ENCODE measurements around the gene STK32B.

DNA sequence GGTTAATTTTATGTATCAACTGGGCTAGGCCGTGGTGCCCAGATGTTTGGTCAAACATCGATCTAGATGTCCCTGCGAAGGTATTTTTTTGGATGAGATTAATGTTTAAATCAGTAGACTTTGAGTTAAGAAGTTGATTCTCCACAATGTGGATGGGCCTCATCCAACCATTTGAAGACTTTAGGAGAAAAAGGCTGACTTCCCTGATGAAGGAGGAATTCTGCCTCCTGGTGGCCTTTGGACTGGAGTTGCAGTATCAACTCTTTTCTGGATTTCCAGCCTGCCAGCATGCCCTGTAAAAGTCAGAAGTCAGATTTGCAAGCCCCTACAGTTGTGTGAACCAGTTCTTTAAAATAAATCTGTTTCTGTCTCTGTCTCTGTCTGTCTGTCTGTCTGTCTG, 91.4 kb downstream of the STK32B start:
- TF ChIP-seq, protein P1, sequence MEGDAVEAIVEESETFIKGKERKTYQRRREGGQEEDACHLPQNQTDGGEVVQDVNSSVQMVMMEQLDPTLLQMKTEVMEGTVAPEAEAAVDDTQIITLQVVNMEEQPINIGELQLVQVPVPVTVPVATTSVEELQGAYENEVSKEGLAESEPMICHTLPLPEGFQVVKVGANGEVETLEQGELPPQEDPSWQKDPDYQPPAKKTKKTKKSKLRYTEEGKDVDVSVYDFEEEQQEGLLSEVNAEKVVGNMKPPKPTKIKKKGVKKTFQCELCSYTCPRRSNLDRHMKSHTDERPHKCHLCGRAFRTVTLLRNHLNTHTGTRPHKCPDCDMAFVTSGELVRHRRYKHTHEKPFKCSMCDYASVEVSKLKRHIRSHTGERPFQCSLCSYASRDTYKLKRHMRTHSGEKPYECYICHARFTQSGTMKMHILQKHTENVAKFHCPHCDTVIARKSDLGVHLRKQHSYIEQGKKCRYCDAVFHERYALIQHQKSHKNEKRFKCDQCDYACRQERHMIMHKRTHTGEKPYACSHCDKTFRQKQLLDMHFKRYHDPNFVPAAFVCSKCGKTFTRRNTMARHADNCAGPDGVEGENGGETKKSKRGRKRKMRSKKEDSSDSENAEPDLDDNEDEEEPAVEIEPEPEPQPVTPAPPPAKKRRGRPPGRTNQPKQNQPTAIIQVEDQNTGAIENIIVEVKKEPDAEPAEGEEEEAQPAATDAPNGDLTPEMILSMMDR (IDR thresholded peaks at IDR 0.05 in 4 of 5, conservative IDR thresholded peaks at IDR 0.05 in 1 of 5) = peak in 2 of 5 experiments; percentile 7 to 24
- TF ChIP-seq POLR2A (IDR thresholded peaks at IDR 0.05) = no peak

All from gastrocnemius medialis (tissue), 4 donors.